Testis (tissue), 3 donors: Measurements from ENCODE around the gene NR1H3. TPM values are rescaled to one million over a fixed set of nuclear protein-coding genes. Genes with fewer than 3 reads are reported as not detected.

Experiments
- DNase-seq: peaks from one replicate; pipeline ENCODE4 v3.0.0-alpha.2; 2019
- H3K27ac ChIP-seq, 2 donors: fragments of 200-600 bp; sonication (generic); one replicate each; pipeline ENCODE4 v1.5.1; 2019
- H3K27me3 ChIP-seq: fragments of 200-600 bp; sonication (generic); one replicate; pipeline ENCODE4 v1.5.1; 2019
- H3K36me3 ChIP-seq: fragments of 200-600 bp; sonication (generic); one replicate; pipeline ENCODE4 v1.5.1; 2017; ENCODE audit warnings: low read depth; ENCODE audit errors: missing control alignments
- H3K4me1 ChIP-seq: fragments of 200-600 bp; sonication (generic); one replicate; pipeline ENCODE4 v1.5.1; 2019
- H3K4me3 ChIP-seq, 2 donors: fragments of 200-600 bp; sonication (generic); one replicate each; pipeline ENCODE4 v1.5.1; 2017 to 2019
- H3K9me3 ChIP-seq: fragments of 200-600 bp; sonication (generic); one replicate; pipeline ENCODE4 v1.5.1; 2017
- CTCF ChIP-seq, 3 experiments: fragments of 450-650 bp in 2 of 3; fragments of 200-600 bp in 1 of 3; sonication (generic) in 1 of 3; IDR thresholded peaks; one replicate each; pipeline ENCODE4 v1.5.1; 2016 to 2019; ENCODE audit warnings: antibody characterized with exemption in 3 of 3, mild to moderate bottlenecking in 2 of 3, moderate library complexity in 1 of 3
- POLR2A ChIP-seq: fragments of 450-650 bp; IDR thresholded peaks from one replicate; pipeline ENCODE4 v1.6.1; 2017; ENCODE audit warnings: antibody characterized with exemption, mild to moderate bottlenecking, moderate library complexity
- WGBS, 2 donors: methylation state at CpG; one replicate each; pipeline ENCODE4 v1.1.5; 2018; 5-methylcytosine and 5-hydroxymethylcytosine counted together
- intact Hi-C: fragments of 100-400 bp; cut with DNase I; formaldehyde crosslinking; loops from one replicate; pipeline ENCODE4 v1.15.1; 2023; ENCODE audit warnings: low total_unique reads
- polyA plus RNA-seq: library from polyadenylated mRNA; stranded (reverse); fragments of 350-450 nt; fragmentation: Illumina TruSeq; extraction: RNeasy Lipid Tissue Mini Kit (QIAGEN cat#74804); gene quantifications from one replicate; pipeline ENCODE4 v1.2.3, GENCODE V29; 2014; ENCODE audit warnings: low read depth, low replicate concordance; ENCODE audit not compliant: insufficient read depth
- total RNA-seq, 2 donors: library from RNA; depleted of rRNA; stranded (reverse); fragments of >200 nt; gene quantifications; one replicate each; pipeline ENCODE4 v1.2.3, GENCODE V29; 2016

NR1H3 gene
- total and polyA plus RNA-seq, 3 donors from 2014 or later = 29.4 to 83.4 (median 38.2) TPM

GRCh38 chr11:47225552-47226400 lies 32.0 kb upstream of the NR1H3 start:
- Histone ChIP-seq H3K4me1 (no peaks in the 10 kb centered on the region), H3K4me3 (no peak overlapping the region), H3K27me3 (no peaks in the 10 kb centered on the region), H3K27ac (no peak overlapping the region), H3K36me3 (no peaks in the 10 kb centered on the region), H3K9me3 (no peaks in the 10 kb centered on the region)
- TF ChIP-seq POLR2A (no peak), CTCF (IDR thresholded peaks at IDR 0.05) (no peak)
- intact Hi-C loops = no loop called here
- no peak for DNase-seq
- 93 to 94% methylated on average over 7 of the region's 7 CpGs for WGBS, 2 donors

GRCh38 chr11:47229161-47229560 lies 28.6 kb upstream of the NR1H3 start:
- no peaks in the 10 kb centered on the region for H3K36me3 ChIP-seq
- TF ChIP-seq POLR2A (no peak), CTCF (IDR thresholded peaks at IDR 0.05) (no peak)
- H3K27ac ChIP-seq = no peak overlapping the region
- intact Hi-C loops = no loop called here
- H3K4me3 ChIP-seq = no peak overlapping the region
- no peaks in the 10 kb centered on the region for H3K4me1 ChIP-seq
- H3K27me3 ChIP-seq = no peaks in the 10 kb centered on the region
- H3K9me3 ChIP-seq = no peaks in the 10 kb centered on the region
- WGBS, 2 donors = 94 to 95% methylated on average over 8 of the region's 8 CpGs
- DNase-seq = no peak

GRCh38 chr11:47233051-47233450 lies 24.7 kb upstream of the NR1H3 start:
- Histone ChIP-seq H3K4me3 (no peak overlapping the region), H3K9me3 (no peaks in the 10 kb centered on the region), H3K4me1 (no peaks in the 10 kb centered on the region), H3K27ac (no peak overlapping the region), H3K36me3 (no peaks in the 10 kb centered on the region), H3K27me3 (no peaks in the 10 kb centered on the region)
- no peak for TF ChIP-seq POLR2A
- TF ChIP-seq CTCF (IDR thresholded peaks at IDR 0.05) = no peak
- WGBS, 2 donors = 86 to 92% methylated on average over 4 of the region's 4 CpGs
- DNase-seq = no peak
- intact Hi-C loops = no loop called here

- TF ChIP-seq POLR2A (no peak), CTCF (IDR thresholded peaks at IDR 0.05) (peak in 1 of 3 experiments; percentile 12)
- intact Hi-C loops = loop anchor here (2.0 kb wide), 1 partner anchor 33 kb away; no protein-coding TSS in a partner anchor
- WGBS, 2 donors = 67 to 68% methylated on average over 11 of the region's 11 CpGs
- no peaks in the 10 kb centered on the region for H3K4me1 ChIP-seq
- peak; percentile 60 for DNase-seq
- no peaks in the 10 kb centered on the region for H3K9me3 ChIP-seq
- peak overlapping the region in 1 of 2 donors; percentile 19 for H3K27ac ChIP-seq
- no peaks in the 10 kb centered on the region for H3K27me3 ChIP-seq
- no peak overlapping the region for H3K4me3 ChIP-seq
- H3K36me3 ChIP-seq = no peaks in the 10 kb centered on the region
These were observed 23.7 kb upstream of the NR1H3 start for GRCh38 chr11:47233989-47234668.
